Heart left ventricle (tissue), 13 donors: ENCODE measurements around the gene NACAD.

Source experiments
- CTCF ChIP-seq, 12 donors: fragments of 200-600 bp; sonication (generic) in 4 of 12; IDR thresholded peaks; one replicate each; pipeline versions ENCODE4 v1.5.0 to v1.8.0; 2018 to 2022; ENCODE audit warnings: antibody characterized with exemption in 12 of 12, mild to moderate bottlenecking in 5 of 12
- POLR2A ChIP-seq, 2 donors: fragments of 450-650 bp; IDR thresholded peaks; one replicate each; pipeline ENCODE4 v1.6.1; 2017; ENCODE audit warnings: antibody characterized with exemption in 2 of 2, mild to moderate bottlenecking in 2 of 2, moderate library complexity in 2 of 2
- donor health status: ischemic (EF 13 %, LVEDD 7.1; RV severe dilation, severe dysfunction).
- donor health status: DM: no; HTN: yes; CAD: no.
- donor health status: DM: no; HTN: no; CAD: no.
- donor health status: ischemic (EF 25% LVEDD 6.9; RV normal size, moderate dysfunction).
- donor health status: ischemic (EF 25% LVEDD 5.7; RV mildly dilated, moderate dysfunction).
- donor health status: ischemic (EF 35%, LVEDD 5.7; RV mildly dilated, moderate dysfunction).
- donor health status: nonischemic (EF 11% LVEDD 7.7; RV severe dilation, severe dysfunction).
- donor health status: DM: yes; HTN: yes; CAD: no.
- donor health status: PGD.
- donor health status: ischemic (EF 29% LVEDD 5.4; RV normal size, mild dysfunction).
- donor health status: nonischemic (EF 23%, LVEDD 6.1; RV moderate dilation, normal function).

DNA sequence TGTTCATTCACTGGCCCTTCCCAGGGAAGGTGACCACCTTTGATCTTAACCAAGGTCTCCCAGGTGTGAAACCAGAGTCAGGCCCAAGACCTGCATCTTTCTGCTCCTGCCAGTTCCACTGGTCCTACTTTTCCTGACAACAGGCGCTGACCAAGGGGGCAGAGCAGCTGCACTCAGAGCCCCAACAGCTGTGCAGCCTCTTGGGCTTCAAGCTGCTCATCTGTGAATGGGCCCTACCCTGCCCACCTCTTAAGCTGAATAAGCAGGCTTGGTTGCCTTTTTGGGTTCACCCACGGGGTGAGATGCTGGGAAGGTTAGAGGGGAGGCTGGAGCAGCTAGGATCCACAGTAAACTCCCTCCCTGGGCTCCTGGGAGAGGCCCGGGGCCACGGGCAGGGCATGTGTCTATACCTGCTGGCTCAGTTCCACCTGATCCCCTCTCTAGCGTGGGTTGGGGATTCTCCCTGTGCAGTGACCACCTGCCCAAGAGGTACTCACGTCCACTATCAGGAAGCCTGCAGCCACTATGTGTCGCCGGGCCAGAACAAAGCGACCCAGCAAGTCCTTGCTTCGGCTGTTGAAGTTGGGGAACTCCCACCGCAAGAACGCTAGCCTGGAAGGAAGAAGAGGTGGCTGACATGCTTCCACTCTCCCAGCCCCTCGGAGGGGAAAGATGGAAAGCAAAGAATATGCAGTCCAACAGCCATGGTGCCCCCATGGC lies 12.2 kb upstream of the NACAD start:
- TF ChIP-seq CTCF (IDR thresholded peaks at IDR 0.05) (no peak), POLR2A (IDR thresholded peaks at IDR 0.05) (no peak)
